H1 (cell line): ENCODE measurements around the gene TPP2. TPM values are rescaled to one million over a fixed set of nuclear protein-coding genes. Genes with fewer than 3 reads are reported as not detected.

ENCODE experiments used
- ATF2 ChIP-seq: IDR thresholded peaks from 2 replicates; pipeline ENCODE4 v1.6.1; 2012; ENCODE audit warnings: low read length, inconsistent platforms
- NRF1 ChIP-seq: IDR thresholded peaks from 2 replicates; pipeline ENCODE4 v1.6.1; 2011; ENCODE audit warnings: mild to moderate bottlenecking, low read depth, low read length, improper control_type of control experiment
- polyA plus RNA-seq, 7 experiments: library from polyadenylated mRNA; depleted of rRNA in 3 of 7; stranded (reverse) in 5 of 7; unstranded in 2 of 7; fragments of >200 nt in 5 of 7; fragments of 200-250 nt in 2 of 7; gene quantifications; 1 replicate in 5 of 7; 2 replicates in 1 of 7; 4 replicates in 1 of 7; pipeline versions ENCODE4 v1.2.1 to v1.2.3, GENCODE V29; 2011 to 2013; ENCODE audit warnings: missing spikeins in 2 of 7, mixed read lengths in 2 of 7
- total RNA-seq: library from RNA; stranded (reverse); fragmentation: NEBNext Ultra II Directional; extraction: Animal tissue kit (Norgen Biotek cat#: 25700); gene quantifications from 2 replicates; pipeline ENCODE4 v1.2.1, GENCODE V29; 2021

Gene TPP2
- total and polyA plus RNA-seq, 2 of the 8 experiments (the other 6 are each of a cell fraction or from before 2014, with no cell fraction given) = 15.9 to 85.7 TPM

GRCh38 chr13:102726430-102726829, 129.6 kb downstream of the TPP2 start (continued):
- no peak for TF ChIP-seq ATF2
- no peak for TF ChIP-seq NRF1

Other genes starting within 250 kb of the TPP2 start
- 0.33 and 0.58 TPM in 2 replicates for gene FGF14, start 194.9 kb upstream of the TPP2 start, total RNA-seq
- gene FGF14, start 194.9 kb upstream of the TPP2 start, polyA plus RNA-seq (2011; rRNA removed) = 0.02 and 0.05 TPM in 2 replicates
- not detected in 2 replicates for gene METTL21C, start 98.1 kb downstream of the TPP2 start, total RNA-seq
- gene METTL21C, start 98.1 kb downstream of the TPP2 start, polyA plus RNA-seq (2011; rRNA removed) = not detected in 2 replicates
- gene TEX30, start 176.8 kb downstream of the TPP2 start, total RNA-seq = 8.5 and 10.3 TPM in 2 replicates
- 2.9 and 6.5 TPM in 2 replicates for gene TEX30, start 176.8 kb downstream of the TPP2 start, polyA plus RNA-seq (2011; rRNA removed)
- 20.1 and 22.3 TPM in 2 replicates for gene POGLUT2, start 202.0 kb downstream of the TPP2 start, total RNA-seq
- gene POGLUT2, start 202.0 kb downstream of the TPP2 start, polyA plus RNA-seq (2011; rRNA removed) = 9.4 and 9.9 TPM in 2 replicates
- gene BIVM, start 202.1 kb downstream of the TPP2 start, total RNA-seq = 5.4 and 5.5 TPM in 2 replicates
- gene BIVM, start 202.1 kb downstream of the TPP2 start, polyA plus RNA-seq (2011; rRNA removed) = 1.3 and 1.8 TPM in 2 replicates
- 24.4 and 28.3 TPM in 2 replicates for gene ERCC5, start 249.0 kb downstream of the TPP2 start, total RNA-seq
- gene ERCC5, start 249.0 kb downstream of the TPP2 start, polyA plus RNA-seq (2011; rRNA removed) = 3.7 and 3.8 TPM in 2 replicates